B cell (primary cell): ENCODE measurements around the gene EGFLAM.

Experiments used
- CTCF ChIP-seq: fragments of 200-600 bp; IDR thresholded peaks from one replicate; pipeline ENCODE4 v1.8.0; 2022; ENCODE audit warnings: antibody characterized with exemption, mild to moderate bottlenecking
- EZH2 ChIP-seq: IDR thresholded peaks from 2 replicates; pipeline ENCODE4 v1.6.1; 2012; ENCODE audit warnings: borderline replicate concordance, low read depth, mild to moderate bottlenecking, moderate library complexity, low read length; ENCODE audit not compliant: insufficient read depth, poor library complexity, severe bottlenecking

GRCh38 chr5:38284384-38284783 lies 26.0 kb downstream of the EGFLAM start:
- TF ChIP-seq CTCF (no peak), EZH2 (no peak)
